Frontal cortex (tissue), 4 donors: ENCODE measurements around the gene RASGRP3. TPM values are rescaled to one million over a fixed set of nuclear protein-coding genes. Genes with fewer than 3 reads are reported as not detected.

Experiments used
- DNase-seq, 2 donors: peaks; one replicate each; pipeline ENCODE4 v3.0.0; 2012; ENCODE audit warnings: low spot score in 2 of 2
- FAIRE-seq: peaks from 2 replicates; lab custom pipeline; 2012; peaks lifted over from hg19 to GRCh38; lab: Jason Lieb, UNC
- total RNA-seq: library from RNA; depleted of rRNA; stranded (reverse); fragments of >200 nt; gene quantifications from one replicate; pipeline ENCODE4 v1.2.3, GENCODE V29; 2014
- donor health status: control.
- donor health status: control.
- donor health status: control.

The RASGRP3 gene
- total RNA-seq, 1 donor from 2014 or later: 7.7 TPM

- FAIRE-seq (no peak), DNase-seq (no peak)
These were observed 13.5 kb downstream of the RASGRP3 start for GRCh38 chr2:33489835-33490431.

- FAIRE-seq: no peak
These were observed 15.1 kb downstream of the RASGRP3 start for GRCh38 chr2:33491441-33492084.

GRCh38 chr2:33492399-33493134 is 16.1 kb downstream of the RASGRP3 start:
- FAIRE-seq: no peak

More at GRCh38 chr2:33491441-33492084, 15.1 kb downstream of the RASGRP3 start:
- no peak for DNase-seq

GRCh38 chr2:33494155-33494779 is 17.8 kb downstream of the RASGRP3 start:
- FAIRE-seq (no peak), DNase-seq (no peak)

More at GRCh38 chr2:33492399-33493134, 16.1 kb downstream of the RASGRP3 start:
- no peak for DNase-seq

- no peak for FAIRE-seq
These were observed 18.6 kb downstream of the RASGRP3 start for GRCh38 chr2:33494877-33495641.

GRCh38 chr2:33495683-33496082 is 19.2 kb downstream of the RASGRP3 start:
- DNase-seq: no peak
- FAIRE-seq: no peak

More at GRCh38 chr2:33494877-33495641, 18.6 kb downstream of the RASGRP3 start:
- DNase-seq: no peak

GRCh38 chr2:33496150-33496549 is 19.7 kb downstream of the RASGRP3 start:
- FAIRE-seq: no peak

GRCh38 chr2:33496726-33497125 is 20.3 kb downstream of the RASGRP3 start:
- DNase-seq: no peak
- no peak for FAIRE-seq

More at GRCh38 chr2:33496150-33496549, 19.7 kb downstream of the RASGRP3 start:
- no peak for DNase-seq

- FAIRE-seq: no peak
- no peak for DNase-seq
These were observed 20.8 kb downstream of the RASGRP3 start for GRCh38 chr2:33497221-33497650.

GRCh38 chr2:33498291-33498956 is 22.0 kb downstream of the RASGRP3 start:
- DNase-seq (no peak), FAIRE-seq (no peak)

GRCh38 chr2:33500177-33500576 is 23.7 kb downstream of the RASGRP3 start:
- FAIRE-seq: no peak
- no peak for DNase-seq

GRCh38 chr2:33502025-33502424 is 25.6 kb downstream of the RASGRP3 start:
- no peak for DNase-seq
- no peak for FAIRE-seq

- DNase-seq (no peak), FAIRE-seq (no peak)
These were observed 26.6 kb downstream of the RASGRP3 start for GRCh38 chr2:33503002-33503401.

- DNase-seq: peak in 1 of 2 donors; percentile 11
These were observed 29.5 kb downstream of the RASGRP3 start for GRCh38 chr2:33505966-33506365.

GRCh38 chr2:33509908-33510585 is 33.6 kb downstream of the RASGRP3 start:
- peak; percentile 33 for FAIRE-seq
- DNase-seq: no peak

More at GRCh38 chr2:33505966-33506365, 29.5 kb downstream of the RASGRP3 start:
- peak; percentile 98 for FAIRE-seq

GRCh38 chr2:33510586-33510968 is 34.1 kb downstream of the RASGRP3 start:
- no peak for FAIRE-seq
- no peak for DNase-seq

- no peak for FAIRE-seq
These were observed 34.7 kb downstream of the RASGRP3 start for GRCh38 chr2:33511141-33511540.

GRCh38 chr2:33512112-33512511 is 35.7 kb downstream of the RASGRP3 start:
- FAIRE-seq (no peak), DNase-seq (no peak)

More at GRCh38 chr2:33511141-33511540, 34.7 kb downstream of the RASGRP3 start:
- DNase-seq: no peak
